PC-9 (cell line): ENCODE results near the gene S100A6. TPM values are rescaled to one million over a fixed set of nuclear protein-coding genes. Genes with fewer than 3 reads are reported as not detected.
A peak's percentile ranks its signal among the peaks of the same experiment; 100 is the strongest.

Source experiments
- BruUV-seq: library from RNA; stranded (reverse); fragments of 400-500 nt; replicated peaks from 2 replicates; lab custom pipeline; 2021; lab: Mats Ljungman, UMichigan
- CTCF ChIA-PET: fragments of 300-600 bp; sonication (Branson Sonifier 250); formaldehyde crosslinking; loops from one replicate; lab custom pipeline; 2022; ENCODE audit warnings: antibody characterized with exemption; lab: Charles Lee
- POLR2A ChIA-PET: fragments of 300-600 bp; sonication (Branson Sonifier 250); formaldehyde crosslinking; loops from one replicate; lab custom pipeline; 2022; ENCODE audit warnings: antibody characterized with exemption; ENCODE audit not compliant: unreplicated experiment; lab: Charles Lee
- DNase-seq, 2 experiments: peaks; one replicate each; pipeline versions ENCODE4 v3.0.0 to v3.0.0-alpha.2; 2015 to 2022; ENCODE audit warnings: mixed read lengths in 1 of 2
- H2AFZ ChIP-seq: fragments of 200-600 bp; sonication (generic); 2 replicates; pipeline ENCODE4 v1.8.1; 2017; ENCODE audit warnings: antibody characterized with exemption
- H3F3A ChIP-seq: fragments of 200-600 bp; sonication (generic); 2 replicates; pipeline ENCODE4 v1.8.1; 2017; ENCODE audit warnings: antibody characterized with exemption, mild to moderate bottlenecking, low read depth; ENCODE audit not compliant: insufficient read depth
- H3K27ac ChIP-seq: fragments of 200-600 bp; sonication (generic); 2 replicates; pipeline ENCODE4 v1.6.1; 2016; ENCODE audit warnings: mixed run types
- H3K27me3 ChIP-seq: fragments of 200-600 bp; sonication (generic); 2 replicates; pipeline ENCODE4 v1.6.1; 2016; ENCODE audit warnings: low read depth, mixed run types; ENCODE audit not compliant: insufficient read depth
- H3K36me3 ChIP-seq: fragments of 200-600 bp; sonication (generic); 2 replicates; pipeline ENCODE4 v1.6.1; 2016; ENCODE audit warnings: low read depth, mixed run types
- H3K4me1 ChIP-seq: fragments of 200-600 bp; sonication (generic); replicated peaks from 2 replicates; pipeline ENCODE4 v1.6.1; 2016; ENCODE audit warnings: mixed run types; ENCODE audit not compliant: insufficient read depth
- H3K4me2 ChIP-seq: fragments of 200-600 bp; sonication (generic); 2 replicates; pipeline ENCODE4 v1.6.1; 2017; ENCODE audit warnings: mixed run types
- H3K4me3 ChIP-seq: fragments of 200-600 bp; sonication (generic); 2 replicates; pipeline ENCODE4 v1.6.1; 2016; ENCODE audit warnings: mixed run types
- H3K79me2 ChIP-seq: fragments of 200-600 bp; sonication (generic); 2 replicates; pipeline ENCODE4 v1.6.1; 2017; ENCODE audit warnings: low read depth, mixed run types
- H3K9me2 ChIP-seq: fragments of 200-600 bp; sonication (generic); 2 replicates; pipeline ENCODE4 v1.8.1; 2017; ENCODE audit warnings: mild to moderate bottlenecking; ENCODE audit not compliant: insufficient read depth
- H3K9me3 ChIP-seq: fragments of 200-600 bp; sonication (generic); 2 replicates; pipeline ENCODE4 v1.8.1; 2016; ENCODE audit warnings: low read depth; ENCODE audit not compliant: insufficient read depth
- H4K20me1 ChIP-seq: fragments of 200-600 bp; sonication (generic); 2 replicates; pipeline ENCODE4 v1.8.1; 2017; ENCODE audit not compliant: insufficient read depth
- EZH2 ChIP-seq: fragments of 200-600 bp; sonication (generic); IDR thresholded peaks from 2 replicates; pipeline ENCODE4 v1.8.0; 2017; ENCODE audit warnings: antibody characterized with exemption, low read depth
- intact Hi-C: fragments of 100-400 bp; cut with micrococcal nuclease; formaldehyde crosslinking; loops from one replicate; pipeline ENCODE4 v1.10.0; 2022; ENCODE audit not compliant: unreplicated experiment
- total RNA-seq: library from RNA; stranded (reverse); gene quantifications from 2 replicates; pipeline ENCODE4 v1.2.3, GENCODE V29; 2021
- TF ChIP-seq, protein P1 (sequence below): fragments of 200-600 bp; sonication (generic); conservative IDR thresholded peaks from 2 replicates; pipeline ENCODE4 v1.6.1; 2017; ENCODE audit warnings: mixed run types, antibody characterized with exemption, mild to moderate bottlenecking, moderate library complexity

The S100A6 gene
- total RNA-seq, 1 experiment from 2014 or later = 994 TPM

DNA sequence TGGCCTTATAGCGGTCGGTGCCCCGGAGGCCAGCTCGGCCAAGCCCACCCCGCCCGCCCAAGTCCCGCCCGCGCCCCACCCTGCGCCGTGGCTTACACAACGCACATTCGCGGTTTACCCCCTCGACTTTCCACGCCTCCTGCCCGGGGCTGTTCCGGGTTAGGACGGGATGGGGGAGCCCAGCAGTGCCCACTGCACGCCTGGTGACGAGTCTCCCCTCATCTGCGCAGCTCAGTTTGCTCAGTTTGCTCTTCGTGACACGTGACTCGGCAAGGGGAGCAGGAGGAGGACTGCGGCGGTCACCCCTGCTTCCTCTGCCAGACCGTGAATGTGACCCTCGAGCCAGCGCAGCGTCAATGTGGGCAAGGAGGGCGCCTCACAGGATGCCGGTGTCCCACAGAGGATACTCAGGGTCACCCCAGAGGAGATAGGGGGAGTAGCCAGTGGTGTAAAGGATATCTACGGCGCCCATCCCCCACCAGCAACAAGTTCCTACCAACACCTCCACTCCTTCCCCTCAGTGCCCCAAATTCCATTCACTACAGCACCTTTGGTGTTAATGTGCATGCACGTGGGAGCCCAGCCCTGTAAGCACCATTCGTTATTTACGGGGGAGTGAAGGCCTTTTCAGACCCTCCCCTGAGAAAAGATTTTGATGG lies 350 bp upstream of the S100A6 start:
- Histone ChIP-seq H3K9me2 (no peaks in the 10 kb centered on the region), H3K27ac (peak overlapping the region; percentile 70), H3K4me2 (peak overlapping the region; percentile 97), H3K9me3 (no peaks in the 10 kb centered on the region), H3K4me1 (peaks cover 76% of the 10 kb centered on the region), H3K36me3 (peaks cover 11% of the 10 kb centered on the region), H4K20me1 (peaks cover 10% of the 10 kb centered on the region), H3K79me2 (peaks cover 21% of the 10 kb centered on the region), H3K4me3 (peak overlapping the region; percentile 85), H3K27me3 (no peaks in the 10 kb centered on the region), H3F3A (peaks cover 82% of the 10 kb centered on the region), H2AFZ (peak overlapping the region; percentile 18; the same call in 1 of the 2 replicates)
- DNase-seq = peak; percentile 92 to 94
- BruUV-seq = no TSS peak
- ChIA-PET CTCF (interaction anchor here (0.7 to 2.2 kb wide), 3 partner anchors 30 to 36 kb away, joined by 3 to 12 read pairs (median 4); no protein-coding TSS in a partner anchor), POLR2A (interaction anchor here (0.5 to 2.1 kb wide), 13 partner anchors 9 to 1989 kb away, joined by 3 to 25 read pairs (median 7); partner anchors contain the start of genes S100A16 and S100A4)
- TF ChIP-seq, protein P1, sequence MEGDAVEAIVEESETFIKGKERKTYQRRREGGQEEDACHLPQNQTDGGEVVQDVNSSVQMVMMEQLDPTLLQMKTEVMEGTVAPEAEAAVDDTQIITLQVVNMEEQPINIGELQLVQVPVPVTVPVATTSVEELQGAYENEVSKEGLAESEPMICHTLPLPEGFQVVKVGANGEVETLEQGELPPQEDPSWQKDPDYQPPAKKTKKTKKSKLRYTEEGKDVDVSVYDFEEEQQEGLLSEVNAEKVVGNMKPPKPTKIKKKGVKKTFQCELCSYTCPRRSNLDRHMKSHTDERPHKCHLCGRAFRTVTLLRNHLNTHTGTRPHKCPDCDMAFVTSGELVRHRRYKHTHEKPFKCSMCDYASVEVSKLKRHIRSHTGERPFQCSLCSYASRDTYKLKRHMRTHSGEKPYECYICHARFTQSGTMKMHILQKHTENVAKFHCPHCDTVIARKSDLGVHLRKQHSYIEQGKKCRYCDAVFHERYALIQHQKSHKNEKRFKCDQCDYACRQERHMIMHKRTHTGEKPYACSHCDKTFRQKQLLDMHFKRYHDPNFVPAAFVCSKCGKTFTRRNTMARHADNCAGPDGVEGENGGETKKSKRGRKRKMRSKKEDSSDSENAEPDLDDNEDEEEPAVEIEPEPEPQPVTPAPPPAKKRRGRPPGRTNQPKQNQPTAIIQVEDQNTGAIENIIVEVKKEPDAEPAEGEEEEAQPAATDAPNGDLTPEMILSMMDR = no peak
- no peak for TF ChIP-seq EZH2
- intact Hi-C loops = loop anchor here (1.0 to 10.0 kb wide), 2 partner anchors 8 to 429 kb away; partner anchors contain the start of genes CREB3L4 and SLC39A1

DNA sequence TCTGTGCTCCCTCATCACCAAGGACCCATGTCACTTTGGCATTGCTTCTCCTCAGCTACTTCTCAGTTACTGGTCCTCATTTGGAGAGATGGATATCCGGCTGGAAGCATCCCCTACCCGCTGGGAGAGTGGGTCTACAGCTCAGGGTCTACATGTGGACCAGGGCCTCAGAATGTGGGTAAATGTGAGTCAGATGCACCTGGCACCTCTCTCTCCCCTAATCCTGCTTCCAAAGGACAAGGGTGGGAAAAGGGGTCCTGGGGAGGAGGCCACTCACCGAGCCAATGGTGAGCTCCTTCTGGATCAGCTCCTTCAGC lies 908 bp downstream of the S100A6 start:
- Histone ChIP-seq H3K36me3 (peaks cover 11% of the 10 kb centered on the region), H3K9me3 (no peaks in the 10 kb centered on the region), H3K79me2 (peaks cover 21% of the 10 kb centered on the region), H4K20me1 (peaks cover 10% of the 10 kb centered on the region), H3K4me1 (peaks cover 63% of the 10 kb centered on the region), H3F3A (peaks cover 78% of the 10 kb centered on the region), H3K4me2 (peak overlapping the region; percentile 97), H3K27ac (peak overlapping the region; percentile 81), H2AFZ (no peak overlapping the region), H3K9me2 (no peaks in the 10 kb centered on the region), H3K27me3 (no peaks in the 10 kb centered on the region), H3K4me3 (peak overlapping the region; percentile 85)
- BruUV-seq = no TSS peak
- no peak for TF ChIP-seq EZH2
- TF ChIP-seq, protein P1 = no peak
- CTCF ChIA-PET = interaction anchor here (2.2 kb wide), 1 partner anchor 33 kb away, joined by 12 read pairs; no protein-coding TSS in a partner anchor
- POLR2A ChIA-PET = interaction anchor here (0.5 to 2.1 kb wide), 6 partner anchors 10 to 442 kb away, joined by 4 to 25 read pairs (median 11); partner anchors contain the start of gene S100A4
- intact Hi-C loops = loop anchor here (10.0 kb wide), 1 partner anchor 430 kb away; the partner anchor contains the start of genes CREB3L4 and SLC39A1
- DNase-seq = no peak

DNA sequence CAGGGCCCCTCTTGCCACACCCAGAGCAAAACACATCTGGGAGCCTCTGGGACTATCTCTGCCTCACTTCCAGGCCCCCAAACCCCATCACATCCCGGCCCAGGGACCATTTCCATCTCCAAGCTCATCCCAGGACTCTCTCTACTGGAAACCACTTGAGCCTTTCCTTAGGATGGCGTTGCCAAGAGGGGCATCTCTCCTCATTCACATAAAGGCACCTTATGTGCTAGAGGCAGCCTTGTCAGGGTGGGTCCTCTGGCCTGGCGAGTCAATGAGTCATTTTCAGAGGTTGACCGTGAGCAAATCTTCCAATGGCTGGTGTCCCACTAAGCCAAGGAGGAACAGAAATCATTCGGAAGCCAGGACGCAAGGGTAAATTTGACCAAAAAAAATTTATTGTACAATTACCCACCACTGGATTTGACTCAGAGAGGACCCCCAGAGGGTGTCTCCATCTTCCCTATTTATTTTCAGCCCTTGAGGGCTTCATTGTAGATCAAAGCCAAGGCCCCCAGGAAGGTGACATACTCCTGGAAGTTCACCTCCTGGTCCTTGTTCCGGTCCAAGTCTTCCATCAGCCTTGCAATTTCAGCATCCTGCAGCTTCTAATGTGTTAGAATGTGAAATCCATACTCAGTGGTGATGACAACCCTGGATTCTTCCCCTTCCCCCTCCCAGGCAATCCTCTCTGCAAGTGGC lies 1.4 kb downstream of the S100A6 start:
- Histone ChIP-seq H3K27ac (peak overlapping the region; percentile 81), H2AFZ (no peak overlapping the region), H3K36me3 (peaks cover 11% of the 10 kb centered on the region), H4K20me1 (peaks cover 10% of the 10 kb centered on the region), H3K4me1 (peaks cover 58% of the 10 kb centered on the region), H3K9me2 (no peaks in the 10 kb centered on the region), H3K9me3 (no peaks in the 10 kb centered on the region), H3K4me3 (peak overlapping the region; percentile 85), H3K4me2 (peak overlapping the region; percentile 97), H3K79me2 (peaks cover 21% of the 10 kb centered on the region), H3K27me3 (no peaks in the 10 kb centered on the region), H3F3A (peaks cover 73% of the 10 kb centered on the region)
- TSS peak; percentile 58 for BruUV-seq
- intact Hi-C loops = loop anchor here (10.0 kb wide), 1 partner anchor 430 kb away; the partner anchor contains the start of genes CREB3L4 and SLC39A1
- POLR2A ChIA-PET = interaction anchor here (0.6 to 2.5 kb wide), 6 partner anchors 11 to 34 kb away, joined by 4 to 25 read pairs (median 12); partner anchors contain the start of gene S100A4
- no peak for TF ChIP-seq EZH2
- TF ChIP-seq, protein P1 = no peak
- CTCF ChIA-PET = interaction anchor here (1.1 to 2.2 kb wide), 3 partner anchors 19 to 80 kb away, joined by 3 to 20 read pairs (median 12); no protein-coding TSS in a partner anchor
- DNase-seq = peak in 1 of 2 experiments; percentile 58
